ENCODE results near the gene KCNT1. TPM values are rescaled to one million over a fixed set of nuclear protein-coding genes. Genes with fewer than 3 reads are reported as not detected.

The KCNT1 gene
- total RNA-seq, 2 experiments from 2014 or later = not detected

GRCh38 chr9:135704483-135704882 lies 2.5 kb downstream of the KCNT1 start:
- ATAC-seq = no peak
- POLR2A ChIA-PET = interaction anchor here (1.0 kb wide), 1 partner anchor 11 kb away, joined by 3 read pairs; no protein-coding TSS in a partner anchor
- H3K36me3 Mint-ChIP-seq (ENCODE audit: low read depth) = no peaks in the 10 kb centered on the region
- CTCF ChIA-PET = no interaction called here
- H3K4me3 Mint-ChIP-seq = no peak overlapping the region
- TF ChIP-seq CTCF (IDR thresholded peaks at IDR 0.05) = no peak
- no peak for DNase-seq
- H3K27me3 Mint-ChIP-seq = peaks cover 14% of the 10 kb centered on the region
- intact Hi-C loops (cut with micrococcal nuclease) = no loop called here
- H3K4me1 Mint-ChIP-seq (ENCODE audit: low read depth) = no peaks in the 10 kb centered on the region
- no peak overlapping the region for H3K27ac Mint-ChIP-seq
- no peaks in the 10 kb centered on the region for H3K9me3 Mint-ChIP-seq

GRCh38 chr9:135705376-135705775 lies 3.4 kb downstream of the KCNT1 start:
- intact Hi-C loops (cut with micrococcal nuclease) = no loop called here
- TF ChIP-seq CTCF (IDR thresholded peaks at IDR 0.05) = no peak
- Mint-ChIP-seq H3K4me3 (no peak overlapping the region), H3K36me3 (ENCODE audit: low read depth) (no peaks in the 10 kb centered on the region), H3K4me1 (ENCODE audit: low read depth) (no peaks in the 10 kb centered on the region), H3K9me3 (no peaks in the 10 kb centered on the region), H3K27me3 (peaks cover 12% of the 10 kb centered on the region), H3K27ac (no peak overlapping the region)
- ATAC-seq = no peak
- CTCF ChIA-PET = no interaction called here
- no peak for DNase-seq
- POLR2A ChIA-PET = no interaction called here

- no peaks in the 10 kb centered on the region for H3K36me3 Mint-ChIP-seq (ENCODE audit: low read depth)
- no peak overlapping the region for H3K4me3 Mint-ChIP-seq
- POLR2A ChIA-PET = no interaction called here
- CTCF ChIA-PET = no interaction called here
- intact Hi-C loops (cut with micrococcal nuclease) = no loop called here
- no peak for TF ChIP-seq CTCF (IDR thresholded peaks at IDR 0.05)
- no peak overlapping the region for H3K27ac Mint-ChIP-seq
- DNase-seq (no peak), ATAC-seq (no peak)
- H3K4me1 Mint-ChIP-seq (ENCODE audit: low read depth) = no peaks in the 10 kb centered on the region
- peaks cover 8% of the 10 kb centered on the region for H3K27me3 Mint-ChIP-seq
- no peaks in the 10 kb centered on the region for H3K9me3 Mint-ChIP-seq
These were observed 4.3 kb downstream of the KCNT1 start for GRCh38 chr9:135706288-135706687.

- intact Hi-C loops (cut with micrococcal nuclease) = no loop called here
These were observed 5.5 kb downstream of the KCNT1 start for GRCh38 chr9:135707252-135708138.

More at GRCh38 chr9:135707252-135708138, 5.5 kb downstream of the KCNT1 start:
- Mint-ChIP-seq H3K4me3 (no peak overlapping the region), H3K27me3 (peaks cover 9% of the 10 kb centered on the region), H3K36me3 (ENCODE audit: low read depth) (no peaks in the 10 kb centered on the region), H3K27ac (no peak overlapping the region), H3K4me1 (ENCODE audit: low read depth) (no peaks in the 10 kb centered on the region), H3K9me3 (no peaks in the 10 kb centered on the region)
- TF ChIP-seq CTCF (IDR thresholded peaks at IDR 0.05) = no peak
- ChIA-PET POLR2A (no interaction called here), CTCF (no interaction called here)
- ATAC-seq = no peak
- DNase-seq = no peak
